K562 (cell line): Measurements from ENCODE around the gene RDH13. TPM values are rescaled to one million over a fixed set of nuclear protein-coding genes. Genes with fewer than 3 reads are reported as not detected.
A peak's percentile ranks its signal among the peaks of the same experiment; 100 is the strongest.

Source experiments
- CBFB ChIP-seq: sonication (generic); formaldehyde crosslinking; IDR thresholded peaks from 2 replicates; pipeline ENCODE4 v1.4.0; 2020; ENCODE audit warnings: mild to moderate bottlenecking, missing genetic modification reagents
- CHD1 ChIP-seq: fragments of 200-600 bp; sonication (generic); IDR thresholded peaks from one replicate; pipeline ENCODE4 v1.6.1; 2012; ENCODE audit warnings: mild to moderate bottlenecking, moderate library complexity, low read length, inconsistent platforms
- E2F3 ChIP-seq: fragments of 250-450 bp; sonication (Bioruptor Pico); IDR thresholded peaks from 2 replicates; pipeline ENCODE4 v1.4.0; 2020; ENCODE audit warnings: mild to moderate bottlenecking
- FOXK1 ChIP-seq: sonication (generic); formaldehyde crosslinking; IDR thresholded peaks from 2 replicates; pipeline ENCODE4 v1.8.0; 2022; ENCODE audit warnings: missing genetic modification reagents, mild to moderate bottlenecking, borderline replicate concordance
- FOXO4 ChIP-seq: fragments of 450-650 bp; formaldehyde crosslinking; IDR thresholded peaks from 2 replicates; pipeline ENCODE4 v1.4.0; 2020; ENCODE audit warnings: mild to moderate bottlenecking, moderate library complexity
- FUS ChIP-seq: fragments of 200-400 bp; formaldehyde crosslinking; optimal IDR thresholded peaks from 2 replicates; pipeline ENCODE3; 2017; ENCODE audit warnings: low read depth, low read length
- HNRNPLL ChIP-seq: fragments of 200-400 bp; formaldehyde crosslinking; IDR thresholded peaks from 2 replicates; pipeline ENCODE4 v1.6.1; 2017; ENCODE audit warnings: low read length, low read depth, mild to moderate bottlenecking; ENCODE audit not compliant: poor library complexity, severe bottlenecking
- ID3 ChIP-seq, 2 experiments: fragments of 250-450 bp in 1 of 2; fragments of 450-650 bp in 1 of 2; sonication (Bioruptor Pico) in 1 of 2; IDR thresholded peaks; 2 replicates each; pipeline versions ENCODE4 v1.6.1 to v1.8.0; 2016 to 2021; ENCODE audit warnings: mild to moderate bottlenecking in 2 of 2, moderate library complexity in 2 of 2, missing compliant biosample characterization in 1 of 2, missing genetic modification characterization in 1 of 2
- MED1 ChIP-seq: sonication (generic); formaldehyde crosslinking; IDR thresholded peaks from 2 replicates; pipeline ENCODE4 v1.8.1; 2023; ENCODE audit warnings: missing genetic modification reagents, borderline replicate concordance
- MLX ChIP-seq, 2 experiments: fragments of 450-650 bp in 1 of 2; sonication (generic) in 1 of 2; formaldehyde crosslinking; conservative IDR thresholded peaks; 2 replicates each; pipeline versions ENCODE4 v1.4.0 to v1.8.1; 2020 to 2022; ENCODE audit warnings: mild to moderate bottlenecking in 1 of 2, missing genetic modification reagents in 1 of 2
- NR3C1 ChIP-seq: sonication (generic); formaldehyde crosslinking; IDR thresholded peaks from 2 replicates; pipeline ENCODE4 v1.8.1; 2022; ENCODE audit warnings: missing genetic modification reagents
- SMAD1 ChIP-seq: fragments of 150-350 bp; IDR thresholded peaks from 2 replicates; pipeline ENCODE4 v1.6.1; 2014; ENCODE audit warnings: low read length, low read depth; ENCODE audit not compliant: partially characterized antibody
- YY1 ChIP-seq, 3 experiments: IDR thresholded peaks; 2 replicates each; pipeline ENCODE4 v1.6.1; 2011; ENCODE audit warnings: low read length in 2 of 3, mild to moderate bottlenecking in 2 of 3, moderate library complexity in 2 of 3, borderline replicate concordance in 1 of 3, control low read depth in 1 of 3, low read depth in 1 of 3; ENCODE audit not compliant: insufficient read depth in 3 of 3, insufficient replicate concordance in 2 of 3, control insufficient read depth in 1 of 3, insufficient read length in 1 of 3; ENCODE audit errors: extremely low read depth in 1 of 3
- ZNF449 ChIP-seq: fragments of 250-450 bp; sonication (Bioruptor Pico); IDR thresholded peaks from 2 replicates; pipeline ENCODE4 v1.8.0; 2022; ENCODE audit warnings: moderate library complexity, mild to moderate bottlenecking, inconsistent platforms
- ZNF583 ChIP-seq: fragments of 250-450 bp; sonication (Bioruptor Pico); IDR thresholded peaks from 2 replicates; pipeline ENCODE4 v1.4.0; 2020
- ZNF584 ChIP-seq: fragments of 200-800 bp; sonication (Bioruptor generic); IDR thresholded peaks from 2 replicates; pipeline ENCODE4 v1.6.1; 2016; ENCODE audit warnings: low read depth, mild to moderate bottlenecking, missing genetic modification characterization, missing compliant biosample characterization
- ZNF75A ChIP-seq: fragments of 450-650 bp; formaldehyde crosslinking; IDR thresholded peaks from 2 replicates; pipeline ENCODE4 v1.4.0; 2020; ENCODE audit warnings: mild to moderate bottlenecking
- ZNF79 ChIP-seq: fragments of 250-450 bp; sonication (Bioruptor Pico); IDR thresholded peaks from 2 replicates; pipeline ENCODE4 v1.4.0; 2020; ENCODE audit warnings: low read depth, mild to moderate bottlenecking, moderate library complexity
- polyA plus RNA-seq, 8 experiments: library from polyadenylated mRNA; depleted of rRNA in 4 of 8; stranded (reverse) in 5 of 8; unstranded in 3 of 8; fragments of >200 nt; fragmentation: Nextera tagmentation in 2 of 8; fragmentation: Illumina TruSeq in 1 of 8; extraction: Ambion mirVana in 2 of 8; extraction: Trizol in 1 of 8; gene quantifications; 2 replicates each; pipeline versions ENCODE4 v1.2.1 to v1.2.3, GENCODE V29; 2011 to 2014; ENCODE audit warnings: inconsistent platforms in 1 of 8, missing spikeins in 1 of 8
- total RNA-seq, 7 experiments: library from RNA; depleted of rRNA in 6 of 7; stranded (reverse); fragments of >200 nt in 6 of 7; fragmentation: Illumina TruSeq in 2 of 7; extraction: Trizol in 2 of 7; gene quantifications; 2 replicates each; pipeline versions ENCODE4 v1.2.1 to v1.2.3, GENCODE V29; 2011 to 2021; ENCODE audit warnings: low replicate concordance in 1 of 7

The RDH13 gene
- total and polyA plus RNA-seq, 9 of the 15 experiments (the other 6 are each of a cell fraction or from before 2014, with no cell fraction given): 7.5 to 70.3 (median 39.5) TPM

- TF ChIP-seq SMAD1: peak; percentile 38
- TF ChIP-seq NR3C1 (CRISPR knock-in tag): no peak
- no peak for TF ChIP-seq ZNF449 (CRISPR knock-in tag)
- TF ChIP-seq HNRNPLL: no peak
- TF ChIP-seq FOXK1 (CRISPR knock-in tag): no peak
- TF ChIP-seq CHD1: no peak
- TF ChIP-seq MLX (CRISPR knock-in tag; conservative IDR thresholded peaks at IDR 0.05): no peak
- TF ChIP-seq YY1 (IDR thresholded peaks at IDR 0.05; ENCODE audit: borderline replicate concordance in 1 of 3, control insufficient read depth in 1 of 3, extremely low read depth in 1 of 3, insufficient read depth in 3 of 3, insufficient read length in 1 of 3, insufficient replicate concordance in 2 of 3, low read depth in 1 of 3, low read length in 2 of 3): no peak
- TF ChIP-seq CBFB: 0 out of 2 replicates have a peak, but pooled peaks have one; percentile 62
- no peak for TF ChIP-seq FOXO4 (CRISPR knock-in tag)
- no peak for TF ChIP-seq ZNF584 (CRISPR knock-in tag)
- no peak for TF ChIP-seq E2F3 (CRISPR knock-in tag)
- no peak for TF ChIP-seq ID3 (CRISPR knock-in tag; IDR thresholded peaks at IDR 0.05)
- no peak for TF ChIP-seq ID3 (tag; IDR thresholded peaks at IDR 0.05)
- no peak for TF ChIP-seq FUS
- no peak for TF ChIP-seq ZNF75A
- no peak for TF ChIP-seq ZNF583 (CRISPR knock-in tag)
- TF ChIP-seq ZNF79 (CRISPR knock-in tag): no peak
- TF ChIP-seq MED1 (CRISPR knock-in tag): no peak
These were observed 35.2 kb downstream of the RDH13 start (continued) for GRCh38 chr19:55027472-55028337.
